GM12878 (cell line): Measurements from ENCODE around the gene CYSRT1. TPM values are rescaled to one million over a fixed set of nuclear protein-coding genes. Genes with fewer than 3 reads are reported as not detected.
A peak's percentile ranks its signal among the peaks of the same experiment; 100 is the strongest.

Experiments used
- ASH2L ChIP-seq: fragments of 300-600, 200-600 bp; sonication (generic); IDR thresholded peaks from 2 replicates; pipeline ENCODE4 v1.6.1; 2017; ENCODE audit warnings: low read depth, mild to moderate bottlenecking, borderline replicate concordance
- BCLAF1 ChIP-seq: fragments of 450-650 bp; IDR thresholded peaks from 2 replicates; pipeline ENCODE4 v1.6.1; 2017; ENCODE audit warnings: antibody characterized with exemption, mild to moderate bottlenecking, moderate library complexity
- BHLHE40 ChIP-seq, 2 experiments: fragments of 450-650 bp in 1 of 2; IDR thresholded peaks; 2 replicates each; pipeline ENCODE4 v1.6.1; 2011 to 2017; ENCODE audit warnings: low read depth in 2 of 2, borderline replicate concordance in 1 of 2, improper control_type of control experiment in 1 of 2, low read length in 1 of 2, mild to moderate bottlenecking in 1 of 2
- CBFB ChIP-seq: IDR thresholded peaks from 2 replicates; pipeline ENCODE4 v1.6.1; 2016; ENCODE audit warnings: antibody characterized with exemption, low read depth
- CHD4 ChIP-seq: fragments of 200-600 bp; sonication (generic); IDR thresholded peaks from 2 replicates; pipeline ENCODE4 v1.6.1; 2016; ENCODE audit warnings: mild to moderate bottlenecking
- DPF2 ChIP-seq: fragments of 450-650 bp; IDR thresholded peaks from 2 replicates; pipeline ENCODE4 v1.6.1; 2017; ENCODE audit warnings: mild to moderate bottlenecking
- EGR1 ChIP-seq, 2 experiments: IDR thresholded peaks; 1 replicate in 1 of 2; 2 replicates in 1 of 2; pipeline ENCODE4 v1.6.1; 2011 to 2012; ENCODE audit warnings: low read depth in 2 of 2, low read length in 2 of 2, borderline replicate concordance in 1 of 2, mild to moderate bottlenecking in 1 of 2, moderate library complexity in 1 of 2
- KLF5 ChIP-seq: fragments of 450-650 bp; IDR thresholded peaks from 2 replicates; pipeline ENCODE4 v1.6.1; 2014; ENCODE audit warnings: mild to moderate bottlenecking; ENCODE audit not compliant: partially characterized antibody
- MEF2B ChIP-seq: fragments of 450-650 bp; IDR thresholded peaks from 2 replicates; pipeline ENCODE4 v1.6.1; 2018; ENCODE audit warnings: mild to moderate bottlenecking, moderate library complexity; ENCODE audit not compliant: partially characterized antibody, poor library complexity, severe bottlenecking
- RAD21 ChIP-seq: IDR thresholded peaks from 2 replicates; pipeline ENCODE4 v1.6.1; 2011; ENCODE audit warnings: mild to moderate bottlenecking, low read depth, low read length, moderate library complexity; ENCODE audit not compliant: insufficient read depth
- RB1 ChIP-seq: fragments of 450-650 bp; formaldehyde crosslinking; IDR thresholded peaks from 2 replicates; pipeline ENCODE4 v1.6.1; 2017; ENCODE audit warnings: mild to moderate bottlenecking, borderline replicate concordance
- RCOR1 ChIP-seq: conservative IDR thresholded peaks from 2 replicates; pipeline ENCODE4 v1.6.1; 2012; ENCODE audit warnings: low read depth, low read length, improper control_type of control experiment
- SIN3A ChIP-seq: IDR thresholded peaks from 2 replicates; pipeline ENCODE4 v1.6.1; 2012; ENCODE audit warnings: low read depth, low read length, improper control_type of control experiment
- SPI1 ChIP-seq: IDR thresholded peaks from 2 replicates; pipeline ENCODE4 v1.6.1; 2011; ENCODE audit warnings: low read depth, mild to moderate bottlenecking, low read length, moderate library complexity, borderline replicate concordance; ENCODE audit not compliant: insufficient read depth
- ZBTB4 ChIP-seq: fragments of 450-650 bp; formaldehyde crosslinking; IDR thresholded peaks from 2 replicates; pipeline ENCODE4 v1.4.0; 2022; ENCODE audit warnings: mild to moderate bottlenecking, moderate library complexity
- polyA plus RNA-seq, 11 experiments: library from polyadenylated mRNA; depleted of rRNA in 4 of 11; unstranded in 6 of 11; stranded (reverse) in 5 of 11; fragments of >200 nt; fragmentation: Nextera tagmentation in 4 of 11; fragmentation: Illumina TruSeq in 1 of 11; extraction: Ambion mirVana in 4 of 11; extraction: Trizol in 1 of 11; gene quantifications; 1 replicate in 1 of 11; 2 replicates in 10 of 11; pipeline versions ENCODE4 v1.2.1 to v1.2.3, GENCODE V29; 2011 to 2016; ENCODE audit warnings: inconsistent platforms in 2 of 11, missing spikeins in 2 of 11, low read depth in 1 of 11
- total RNA-seq, 4 experiments: library from RNA; depleted of rRNA in 3 of 4; stranded (reverse); fragments of >200 nt in 3 of 4; fragmentation: Illumina TruSeq in 1 of 4; extraction: Trizol in 1 of 4; gene quantifications; 2 replicates each; pipeline versions ENCODE4 v1.2.1 to v1.2.3, GENCODE V29; 2013 to 2021
- TF ChIP-seq, protein P1 (sequence below): fragments of 450-650 bp; IDR thresholded peaks from 2 replicates; pipeline ENCODE4 v1.6.1; 2017; ENCODE audit warnings: mild to moderate bottlenecking
- TF ChIP-seq, protein P2 (sequence below): fragments of 150-350 bp; IDR thresholded peaks from 2 replicates; pipeline ENCODE4 v1.6.1; 2016; ENCODE audit warnings: low read depth, low read length

Gene CYSRT1
- total and polyA plus RNA-seq, 10 of the 15 experiments (the other 5 are each of a cell fraction or from before 2014, with no cell fraction given), result 0.24 to 3.6 (median 0.97) TPM; not detected in 1

GRCh38 chr9:137236238-137236935 lies 11.4 kb downstream of the CYSRT1 start (continued):
- TF ChIP-seq ZBTB4 (CRISPR knock-in tag), result no peak
- no peak for TF ChIP-seq CBFB
- TF ChIP-seq BHLHE40 (IDR thresholded peaks at IDR 0.05; ENCODE audit: borderline replicate concordance in 1 of 2, low read depth in 2 of 2, low read length in 1 of 2), result peak; percentile 72 to 73; a peak in 3 of 4 replicates
- TF ChIP-seq, protein P1, sequence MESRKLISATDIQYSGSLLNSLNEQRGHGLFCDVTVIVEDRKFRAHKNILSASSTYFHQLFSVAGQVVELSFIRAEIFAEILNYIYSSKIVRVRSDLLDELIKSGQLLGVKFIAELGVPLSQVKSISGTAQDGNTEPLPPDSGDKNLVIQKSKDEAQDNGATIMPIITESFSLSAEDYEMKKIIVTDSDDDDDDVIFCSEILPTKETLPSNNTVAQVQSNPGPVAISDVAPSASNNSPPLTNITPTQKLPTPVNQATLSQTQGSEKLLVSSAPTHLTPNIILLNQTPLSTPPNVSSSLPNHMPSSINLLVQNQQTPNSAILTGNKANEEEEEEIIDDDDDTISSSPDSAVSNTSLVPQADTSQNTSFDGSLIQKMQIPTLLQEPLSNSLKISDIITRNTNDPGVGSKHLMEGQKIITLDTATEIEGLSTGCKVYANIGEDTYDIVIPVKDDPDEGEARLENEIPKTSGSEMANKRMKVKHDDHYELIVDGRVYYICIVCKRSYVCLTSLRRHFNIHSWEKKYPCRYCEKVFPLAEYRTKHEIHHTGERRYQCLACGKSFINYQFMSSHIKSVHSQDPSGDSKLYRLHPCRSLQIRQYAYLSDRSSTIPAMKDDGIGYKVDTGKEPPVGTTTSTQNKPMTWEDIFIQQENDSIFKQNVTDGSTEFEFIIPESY, result peak; percentile 68
- TF ChIP-seq RB1, result peak; percentile 86; the same call in 1 of the 2 replicates
- TF ChIP-seq, protein P2, sequence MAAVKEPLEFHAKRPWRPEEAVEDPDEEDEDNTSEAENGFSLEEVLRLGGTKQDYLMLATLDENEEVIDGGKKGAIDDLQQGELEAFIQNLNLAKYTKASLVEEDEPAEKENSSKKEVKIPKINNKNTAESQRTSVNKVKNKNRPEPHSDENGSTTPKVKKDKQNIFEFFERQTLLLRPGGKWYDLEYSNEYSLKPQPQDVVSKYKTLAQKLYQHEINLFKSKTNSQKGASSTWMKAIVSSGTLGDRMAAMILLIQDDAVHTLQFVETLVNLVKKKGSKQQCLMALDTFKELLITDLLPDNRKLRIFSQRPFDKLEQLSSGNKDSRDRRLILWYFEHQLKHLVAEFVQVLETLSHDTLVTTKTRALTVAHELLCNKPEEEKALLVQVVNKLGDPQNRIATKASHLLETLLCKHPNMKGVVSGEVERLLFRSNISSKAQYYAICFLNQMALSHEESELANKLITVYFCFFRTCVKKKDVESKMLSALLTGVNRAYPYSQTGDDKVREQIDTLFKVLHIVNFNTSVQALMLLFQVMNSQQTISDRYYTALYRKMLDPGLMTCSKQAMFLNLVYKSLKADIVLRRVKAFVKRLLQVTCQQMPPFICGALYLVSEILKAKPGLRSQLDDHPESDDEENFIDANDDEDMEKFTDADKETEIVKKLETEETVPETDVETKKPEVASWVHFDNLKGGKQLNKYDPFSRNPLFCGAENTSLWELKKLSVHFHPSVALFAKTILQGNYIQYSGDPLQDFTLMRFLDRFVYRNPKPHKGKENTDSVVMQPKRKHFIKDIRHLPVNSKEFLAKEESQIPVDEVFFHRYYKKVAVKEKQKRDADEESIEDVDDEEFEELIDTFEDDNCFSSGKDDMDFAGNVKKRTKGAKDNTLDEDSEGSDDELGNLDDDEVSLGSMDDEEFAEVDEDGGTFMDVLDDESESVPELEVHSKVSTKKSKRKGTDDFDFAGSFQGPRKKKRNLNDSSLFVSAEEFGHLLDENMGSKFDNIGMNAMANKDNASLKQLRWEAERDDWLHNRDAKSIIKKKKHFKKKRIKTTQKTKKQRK, result no peak
- peak; percentile 80 for TF ChIP-seq MEF2B
- peak in 1 of 2 experiments; percentile 84; a peak in 2 of 3 replicates for TF ChIP-seq EGR1 (IDR thresholded peaks at IDR 0.05; ENCODE audit: borderline replicate concordance in 1 of 2, low read depth in 2 of 2, low read length in 2 of 2)
- no peak for TF ChIP-seq KLF5
- peak; percentile 75; the same call in 1 of the 2 replicates for TF ChIP-seq DPF2
- no peak for TF ChIP-seq BCLAF1
- peak; percentile 79 for TF ChIP-seq RAD21
- peak; percentile 52; the same call in 1 of the 2 replicates for TF ChIP-seq SIN3A
- no peak for TF ChIP-seq RCOR1
- no peak for TF ChIP-seq CHD4
- no peak for TF ChIP-seq SPI1
- TF ChIP-seq ASH2L, result no peak
